ENCODE measurements around the gene PCNX4.

PCNX4 gene

GRCh38 chr14:60154671-60155070, 62.9 kb downstream of the PCNX4 start:
- TF ChIP-seq EZH2phosphoT487 (IDR thresholded peaks at IDR 0.05; ENCODE audit: low read length) = no peak
- TF ChIP-seq CTCF (IDR thresholded peaks at IDR 0.05; ENCODE audit: low read length) = no peak
- TF ChIP-seq EZH2 (optimal IDR thresholded peaks at IDR 0.05; ENCODE audit: low read depth, low read length) = no peak
- no peak overlapping the region for H3K9ac ChIP-seq (ENCODE audit: low read length)
- no peaks in the 10 kb centered on the region for H3F3A ChIP-seq (ENCODE audit: insufficient read depth, low read length)
- no peaks in the 10 kb centered on the region for H3K36me3 ChIP-seq (replicated peaks; ENCODE audit: insufficient read depth, low read length)
- no peak for DNase-seq
- no peaks in the 10 kb centered on the region for H3K79me2 ChIP-seq (ENCODE audit: low read length)
- H3K9me3 ChIP-seq (replicated peaks; ENCODE audit: insufficient read depth, low read length) = no peaks in the 10 kb centered on the region
- no peak overlapping the region for H3K4me2 ChIP-seq (ENCODE audit: low read depth, low read length)
- no peaks in the 10 kb centered on the region for H3K4me1 ChIP-seq (ENCODE audit: low read length)
- no peak overlapping the region for H2AFZ ChIP-seq (ENCODE audit: low read length)
- H3K9me2 ChIP-seq (replicated peaks; ENCODE audit: insufficient read depth, low read length) = no peaks in the 10 kb centered on the region
- no peak overlapping the region for H3K27ac ChIP-seq (ENCODE audit: low read length)
- H4K20me1 ChIP-seq (ENCODE audit: insufficient read depth, low read length) = no peaks in the 10 kb centered on the region
- H3K27me3 ChIP-seq (replicated peaks; ENCODE audit: insufficient read depth, low read length) = no peaks in the 10 kb centered on the region
- H3K4me3 ChIP-seq (ENCODE audit: low read length) = no peak overlapping the region

DNA sequence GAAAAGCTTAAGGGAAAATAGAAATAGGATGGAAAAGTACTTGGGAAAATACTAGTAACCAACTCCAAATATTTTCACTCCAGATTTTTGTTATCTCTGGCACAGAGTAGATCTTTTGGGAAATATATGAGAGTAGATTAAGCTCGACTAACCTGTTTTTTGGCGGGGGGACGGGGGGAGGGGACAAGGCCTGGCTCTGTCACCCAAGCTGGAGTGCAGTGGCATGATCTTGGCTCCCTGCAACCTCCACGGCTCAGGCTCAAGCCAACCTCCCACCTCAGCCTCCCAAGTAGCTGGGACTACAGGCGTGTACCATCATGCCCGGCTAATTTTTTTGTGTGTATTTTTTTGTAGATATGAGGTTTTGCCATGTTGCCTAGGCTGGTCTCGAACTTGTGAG, 68.7 kb downstream of the PCNX4 start:
- TF ChIP-seq CTCF (IDR thresholded peaks at IDR 0.05; ENCODE audit: low read length) (no peak), EZH2phosphoT487 (IDR thresholded peaks at IDR 0.05; ENCODE audit: low read length) (no peak), EZH2 (optimal IDR thresholded peaks at IDR 0.05; ENCODE audit: low read depth, low read length) (no peak)
- peaks cover 3% of the 10 kb centered on the region; the same call in 1 of the 2 replicates for H3F3A ChIP-seq (ENCODE audit: insufficient read depth, low read length)
- H3K4me2 ChIP-seq (ENCODE audit: low read depth, low read length) = no peak overlapping the region

GRCh38 chr14:60161196-60162107, 69.7 kb downstream of the PCNX4 start:
- H3K79me2 ChIP-seq (ENCODE audit: low read length) = no peaks in the 10 kb centered on the region; the same call in 1 of the 2 replicates
- H3K4me2 ChIP-seq (ENCODE audit: low read depth, low read length) = peak overlapping the region; percentile 11; the same call in 1 of the 2 replicates

More for the DNA sequence above, 68.7 kb downstream of the PCNX4 start:
- Histone ChIP-seq H3K27ac (ENCODE audit: low read length) (no peak overlapping the region), H3K9me3 (replicated peaks; ENCODE audit: insufficient read depth, low read length) (no peaks in the 10 kb centered on the region), H3K4me1 (ENCODE audit: low read length) (peaks cover 6% of the 10 kb centered on the region; the same call in 1 of the 2 replicates), H3K36me3 (replicated peaks; ENCODE audit: insufficient read depth, low read length) (no peaks in the 10 kb centered on the region), H3K9me2 (replicated peaks; ENCODE audit: insufficient read depth, low read length) (no peaks in the 10 kb centered on the region), H3K27me3 (replicated peaks; ENCODE audit: insufficient read depth, low read length) (no peaks in the 10 kb centered on the region), H3K4me3 (ENCODE audit: low read length) (no peak overlapping the region), H2AFZ (ENCODE audit: low read length) (no peak overlapping the region), H4K20me1 (ENCODE audit: insufficient read depth, low read length) (no peaks in the 10 kb centered on the region), H3K79me2 (ENCODE audit: low read length) (no peaks in the 10 kb centered on the region; the same call in 1 of the 2 replicates), H3K9ac (ENCODE audit: low read length) (no peak overlapping the region)
- DNase-seq = no peak

More at GRCh38 chr14:60161196-60162107, 69.7 kb downstream of the PCNX4 start:
- H3K27ac ChIP-seq (ENCODE audit: low read length) = peak overlapping the region; percentile 48; the same call in 1 of the 2 replicates
- H3K9me3 ChIP-seq (replicated peaks; ENCODE audit: insufficient read depth, low read length) = no peaks in the 10 kb centered on the region
- no peak overlapping the region for H2AFZ ChIP-seq (ENCODE audit: low read length)
- H3F3A ChIP-seq (ENCODE audit: insufficient read depth, low read length) = peaks cover 3% of the 10 kb centered on the region; the same call in 1 of the 2 replicates
- H4K20me1 ChIP-seq (ENCODE audit: insufficient read depth, low read length) = no peaks in the 10 kb centered on the region
- H3K9ac ChIP-seq (ENCODE audit: low read length) = no peak overlapping the region
- no peaks in the 10 kb centered on the region for H3K27me3 ChIP-seq (replicated peaks; ENCODE audit: insufficient read depth, low read length)
- H3K4me3 ChIP-seq (ENCODE audit: low read length) = no peak overlapping the region
- H3K9me2 ChIP-seq (replicated peaks; ENCODE audit: insufficient read depth, low read length) = no peaks in the 10 kb centered on the region
- H3K36me3 ChIP-seq (replicated peaks; ENCODE audit: insufficient read depth, low read length) = no peaks in the 10 kb centered on the region
- no peak for DNase-seq
- peaks cover 12% of the 10 kb centered on the region; the same call in 1 of the 2 replicates for H3K4me1 ChIP-seq (ENCODE audit: low read length)
- TF ChIP-seq EZH2phosphoT487 (IDR thresholded peaks at IDR 0.05; ENCODE audit: low read length) (no peak), EZH2 (optimal IDR thresholded peaks at IDR 0.05; ENCODE audit: low read depth, low read length) (no peak), CTCF (IDR thresholded peaks at IDR 0.05; ENCODE audit: low read length) (no peak)
